H1 (cell line): Measurements from ENCODE around the gene WNT9A. TPM values are rescaled to one million over a fixed set of nuclear protein-coding genes. Genes with fewer than 3 reads are reported as not detected.

Experiments used
- CTCF ChIA-PET: fragments of 300-600 bp; sonication (Branson Sonifier 250); formaldehyde crosslinking; loops from one replicate; lab custom pipeline; 2021; ENCODE audit not compliant: partially characterized antibody; lab: Charles Lee
- POLR2A ChIA-PET: fragments of 300-600 bp; sonication (Branson Sonifier 250); formaldehyde crosslinking; loops from one replicate; lab custom pipeline; 2021; ENCODE audit warnings: inconsistent platforms; ENCODE audit not compliant: partially characterized antibody; lab: Charles Lee
- DNase-seq, 2 experiments: peaks; one replicate each; pipeline versions ENCODE4 v3.0.0 to v3.0.0-alpha.2; 2010 to 2022; ENCODE audit warnings: low spot score in 2 of 2, low read depth in 1 of 2, mixed read lengths in 1 of 2
- FAIRE-seq: peaks from 2 replicates; lab custom pipeline; 2011; peaks lifted over from hg19 to GRCh38; lab: Jason Lieb, UNC
- H2AFZ ChIP-seq: 2 replicates; pipeline ENCODE4 v1.8.1; 2012; ENCODE audit warnings: low read length, inconsistent platforms
- H2AK5ac ChIP-seq: 2 replicates; pipeline ENCODE4 v1.6.1; 2013; ENCODE audit warnings: low read depth, low read length
- H2BK120ac ChIP-seq: replicated peaks from 2 replicates; pipeline ENCODE3; 2013; ENCODE audit warnings: low read depth, low read length, inconsistent platforms
- H2BK12ac ChIP-seq: 2 replicates; pipeline ENCODE4 v1.6.1; 2013; ENCODE audit warnings: low read depth, low read length
- H2BK15ac ChIP-seq: 2 replicates; pipeline ENCODE4 v1.6.1; 2013; ENCODE audit warnings: low read length
- H2BK20ac ChIP-seq: 2 replicates; pipeline ENCODE4 v1.6.1; 2013; ENCODE audit warnings: low read length
- H2BK5ac ChIP-seq: 2 replicates; pipeline ENCODE4 v1.6.1; 2013; ENCODE audit warnings: low read depth, low read length
- H3K14ac ChIP-seq: 2 replicates; pipeline ENCODE4 v1.6.1; 2013; ENCODE audit warnings: inconsistent platforms; ENCODE audit not compliant: insufficient read length
- H3K18ac ChIP-seq: 2 replicates; pipeline ENCODE4 v1.6.1; 2013; ENCODE audit warnings: low read length; ENCODE audit errors: extremely low read depth
- H3K23ac ChIP-seq: 2 replicates; pipeline ENCODE4 v1.6.1; 2013; ENCODE audit warnings: inconsistent platforms; ENCODE audit not compliant: insufficient read length
- H3K23me2 ChIP-seq: 2 replicates; pipeline ENCODE4 v1.6.1; 2013; ENCODE audit warnings: low read depth, low read length
- H3K27ac ChIP-seq: 2 replicates; pipeline ENCODE4 v1.6.1; 2011; ENCODE audit warnings: low read depth, low read length, inconsistent platforms
- H3K27me3 ChIP-seq, 4 experiments: replicated peaks in 1 of 4; 1 replicate in 1 of 4; 2 replicates in 3 of 4; pipeline versions ENCODE4 v1.6.1 to v1.8.1; 2011 to 2013; ENCODE audit warnings: low read length in 3 of 4, mild to moderate bottlenecking in 3 of 4, inconsistent platforms in 2 of 4, mixed read lengths in 2 of 4, moderate library complexity in 1 of 4; ENCODE audit not compliant: control insufficient read depth in 3 of 4, insufficient read depth in 3 of 4; ENCODE audit errors: extremely low read depth in 1 of 4
- H3K36me3 ChIP-seq, 4 experiments: 2 replicates each; pipeline versions ENCODE4 v1.6.1 to v1.8.1; 2011 to 2013; ENCODE audit warnings: mild to moderate bottlenecking in 4 of 4, low read length in 3 of 4, moderate library complexity in 2 of 4, control low read depth in 1 of 4, inconsistent platforms in 1 of 4; ENCODE audit not compliant: insufficient read depth in 4 of 4, control insufficient read depth in 2 of 4
- H3K4ac ChIP-seq: replicated peaks from 2 replicates; pipeline ENCODE3; 2013; ENCODE audit warnings: low read length, low read depth, mixed read lengths, inconsistent platforms; ENCODE audit not compliant: insufficient read length
- H3K4me1 ChIP-seq, 4 experiments: replicated peaks in 1 of 4; 1 replicate in 1 of 4; 2 replicates in 3 of 4; pipeline versions ENCODE4 v1.6.1 to v1.8.1; 2011 to 2013; ENCODE audit warnings: low read length in 3 of 4, inconsistent platforms in 2 of 4, mixed read lengths in 1 of 4; ENCODE audit not compliant: insufficient read depth in 4 of 4, control insufficient read depth in 3 of 4
- H3K4me2 ChIP-seq, 2 experiments: 2 replicates each; pipeline versions ENCODE4 v1.6.1 to v1.8.1; 2011 to 2013; ENCODE audit warnings: low read depth in 2 of 2, low read length in 2 of 2, control low read depth in 1 of 2, inconsistent platforms in 1 of 2, mild to moderate bottlenecking in 1 of 2; ENCODE audit not compliant: insufficient read depth in 1 of 2
- H3K4me3 ChIP-seq, 4 experiments: fragments of 200-600, 300-600 bp in 1 of 4; sonication (generic), shearing (Covaris generic), sonication (Bioruptor Twin) in 1 of 4; 2 replicates each; pipeline versions ENCODE4 v1.5.1 to v1.8.1; 2011 to 2016; ENCODE audit warnings: low read length in 4 of 4, low read depth in 3 of 4, control low read depth in 2 of 4, inconsistent platforms in 2 of 4, mild to moderate bottlenecking in 2 of 4, mixed read lengths in 1 of 4, moderate library complexity in 1 of 4; ENCODE audit not compliant: insufficient read depth in 2 of 4; ENCODE audit errors: extremely low read depth in 1 of 4
- H3K56ac ChIP-seq: replicated peaks from 2 replicates; pipeline ENCODE3; 2013; ENCODE audit warnings: low read depth, mild to moderate bottlenecking, mixed read lengths, low read length, inconsistent platforms; ENCODE audit not compliant: insufficient read length
- H3K79me1 ChIP-seq: 2 replicates; pipeline ENCODE4 v1.6.1; 2013; ENCODE audit warnings: low read depth, low read length, control low read depth
- H3K79me2 ChIP-seq, 2 experiments: 2 replicates each; pipeline versions ENCODE4 v1.6.1 to v1.8.1; 2012 to 2013; ENCODE audit warnings: low read length in 2 of 2, mild to moderate bottlenecking in 2 of 2, inconsistent platforms in 1 of 2; ENCODE audit not compliant: insufficient read depth in 2 of 2, control insufficient read depth in 1 of 2
- H3K9ac ChIP-seq, 4 experiments: replicated peaks in 1 of 4; 1 replicate in 1 of 4; 2 replicates in 3 of 4; pipeline versions ENCODE4 v1.6.1 to v1.8.1; 2011 to 2013; ENCODE audit warnings: low read depth in 3 of 4, low read length in 3 of 4, control low read depth in 2 of 4, mild to moderate bottlenecking in 2 of 4, moderate library complexity in 2 of 4, inconsistent platforms in 1 of 4; ENCODE audit errors: extremely low read depth in 1 of 4
- H3K9me3 ChIP-seq, 2 experiments: 2 replicates each; pipeline versions ENCODE4 v1.6.1 to v1.8.1; 2012 to 2013; ENCODE audit warnings: mild to moderate bottlenecking in 2 of 2, moderate library complexity in 2 of 2, control low read depth in 1 of 2, inconsistent platforms in 1 of 2, low read depth in 1 of 2, low read length in 1 of 2, mixed read lengths in 1 of 2; ENCODE audit not compliant: insufficient read depth in 2 of 2
- H4K20me1 ChIP-seq, 2 experiments: replicated peaks in 1 of 2; 2 replicates each; pipeline versions ENCODE3 to v1.8.1; 2011 to 2013; ENCODE audit warnings: inconsistent platforms in 2 of 2, low read length in 2 of 2, mild to moderate bottlenecking in 1 of 2; ENCODE audit not compliant: insufficient read depth in 2 of 2, control insufficient read depth in 1 of 2
- H4K5ac ChIP-seq: 2 replicates; pipeline ENCODE4 v1.6.1; 2013; ENCODE audit warnings: low read length, low read depth, mixed read lengths, inconsistent platforms; ENCODE audit not compliant: insufficient read length
- H4K8ac ChIP-seq: 2 replicates; pipeline ENCODE4 v1.8.0; 2013; ENCODE audit warnings: mild to moderate bottlenecking, moderate library complexity, low read length, inconsistent platforms; ENCODE audit not compliant: insufficient read depth; ENCODE audit errors: extremely low read depth
- H4K91ac ChIP-seq: replicated peaks from 2 replicates; pipeline ENCODE3; 2013; ENCODE audit warnings: low read length, mixed read lengths, inconsistent platforms; ENCODE audit not compliant: insufficient read length
- ATF2 ChIP-seq: IDR thresholded peaks from 2 replicates; pipeline ENCODE4 v1.6.1; 2012; ENCODE audit warnings: low read length, inconsistent platforms
- ATF3 ChIP-seq: IDR thresholded peaks from 2 replicates; pipeline ENCODE4 v1.6.1; 2011; ENCODE audit warnings: low read depth, mild to moderate bottlenecking, low read length; ENCODE audit not compliant: insufficient read depth
- BRCA1 ChIP-seq: IDR thresholded peaks from 2 replicates; pipeline ENCODE4 v1.6.1; 2012; ENCODE audit warnings: low read depth, low read length, improper control_type of control experiment
- CBX5 ChIP-seq: fragments of 300-800, 300-1000 bp; sonication (generic); IDR thresholded peaks from 2 replicates; pipeline ENCODE4 v1.7.1; 2016; ENCODE audit warnings: antibody characterized with exemption, low read length, low read depth
- CHD1 ChIP-seq: IDR thresholded peaks from 2 replicates; pipeline ENCODE4 v1.6.1; 2012; ENCODE audit warnings: low read depth, low read length, improper control_type of control experiment
- GTF2F1 ChIP-seq: IDR thresholded peaks from 2 replicates; pipeline ENCODE4 v1.6.1; 2012; ENCODE audit warnings: low read depth, low read length, improper control_type of control experiment, borderline replicate concordance
- SP4 ChIP-seq: IDR thresholded peaks from 2 replicates; pipeline ENCODE4 v1.6.1; 2012; ENCODE audit warnings: low read length, inconsistent platforms
- SRF ChIP-seq: IDR thresholded peaks from 2 replicates; pipeline ENCODE4 v1.6.1; 2011; ENCODE audit warnings: mild to moderate bottlenecking, low read depth, low read length, moderate library complexity
- WGBS, 2 experiments: shearing (Covaris generic) in 1 of 2; methylation state at CpG; one replicate each; pipeline versions ENCODE4 v1.1.6 to v1.1.7; 2013 to 2015; ENCODE audit warnings: low lambda C conversion rate in 2 of 2, mixed read lengths in 2 of 2, inconsistent platforms in 1 of 2, low coverage in 1 of 2, missing lambda C conversion rate in 1 of 2; ENCODE audit not compliant: insufficient replicate concordance in 2 of 2, insufficient coverage in 1 of 2, insufficient read length in 1 of 2; ENCODE audit errors: extremely low coverage in 1 of 2, missing lambda C conversion rate in 1 of 2; 5-methylcytosine and 5-hydroxymethylcytosine counted together
- polyA plus RNA-seq, 7 experiments: library from polyadenylated mRNA; depleted of rRNA in 3 of 7; stranded (reverse) in 5 of 7; unstranded in 2 of 7; fragments of >200 nt in 5 of 7; fragments of 200-250 nt in 2 of 7; gene quantifications; 1 replicate in 5 of 7; 2 replicates in 1 of 7; 4 replicates in 1 of 7; pipeline versions ENCODE4 v1.2.1 to v1.2.3, GENCODE V29; 2011 to 2013; ENCODE audit warnings: missing spikeins in 2 of 7, mixed read lengths in 2 of 7
- total RNA-seq: library from RNA; stranded (reverse); fragmentation: NEBNext Ultra II Directional; extraction: Animal tissue kit (Norgen Biotek cat#: 25700); gene quantifications from 2 replicates; pipeline ENCODE4 v1.2.1, GENCODE V29; 2021
- TF ChIP-seq, protein P1 (sequence below): IDR thresholded peaks from 2 replicates; pipeline ENCODE4 v1.6.1; 2012; ENCODE audit warnings: inconsistent platforms

WNT9A gene
- total and polyA plus RNA-seq, 2 of the 8 experiments (the other 6 are each of a cell fraction or from before 2014, with no cell fraction given): 1.1 to 1.5 TPM

GRCh38 chr1:227944090-227944930, 3.4 kb downstream of the WNT9A start:
- Histone ChIP-seq H3K23me2 (peaks cover 12% of the 10 kb centered on the region), H4K8ac (no peak overlapping the region), H3K4me1 (peaks cover 0 to 19% (median 10%) of the 10 kb centered on the region in 4 experiments; a peak in 5 of 7 replicates), H2BK20ac (no peak overlapping the region), H2BK15ac (no peak overlapping the region), H3K4ac (no peak overlapping the region), H4K91ac (no peak overlapping the region), H3K9ac (no peak overlapping the region; a peak in 1 of 7 replicates), H3K4me3 (no peak overlapping the region), H3K56ac (no peak overlapping the region), H3K23ac (no peak overlapping the region), H4K20me1 (peaks cover 0 to 10% of the 10 kb centered on the region in 2 experiments), H3K27ac (no peak overlapping the region), H2AFZ (no peak overlapping the region), H3K79me1 (0 out of 2 replicates have a peak, but pooled peaks cover 2% of the 10 kb centered on the region), H2BK5ac (no peak overlapping the region), H3K9me3 (no peaks in the 10 kb centered on the region), H3K18ac (no peak overlapping the region), H3K36me3 (no peaks in the 10 kb centered on the region), H4K5ac (no peak overlapping the region), H3K4me2 (no peak overlapping the region), H3K27me3 (peaks cover 8 to 11% (median 11%) of the 10 kb centered on the region in 4 experiments), H2BK12ac (no peak overlapping the region), H2BK120ac (no peak overlapping the region), H3K79me2 (no peaks in the 10 kb centered on the region), H3K14ac (no peak overlapping the region), H2AK5ac (no peak overlapping the region)
- no peak for DNase-seq
- ChIA-PET POLR2A (no interaction called here), CTCF (interaction anchor here (1.0 to 1.7 kb wide), 2 partner anchors 10 to 454 kb away, joined by 3 to 6 read pairs; no protein-coding TSS in a partner anchor)
- no peak for FAIRE-seq
- 88% methylated on average over 24 of the region's 24 CpGs; no CpG with 5 or more reads in 1 of the 2 experiments for WGBS, 2 experiments
- TF ChIP-seq SP4: no peak
- TF ChIP-seq GTF2F1: no peak
- TF ChIP-seq ATF2: no peak
- TF ChIP-seq CHD1: no peak
- no peak for TF ChIP-seq CBX5
- TF ChIP-seq ATF3: no peak
- TF ChIP-seq BRCA1: no peak
- TF ChIP-seq SRF: no peak
- TF ChIP-seq, protein P1, sequence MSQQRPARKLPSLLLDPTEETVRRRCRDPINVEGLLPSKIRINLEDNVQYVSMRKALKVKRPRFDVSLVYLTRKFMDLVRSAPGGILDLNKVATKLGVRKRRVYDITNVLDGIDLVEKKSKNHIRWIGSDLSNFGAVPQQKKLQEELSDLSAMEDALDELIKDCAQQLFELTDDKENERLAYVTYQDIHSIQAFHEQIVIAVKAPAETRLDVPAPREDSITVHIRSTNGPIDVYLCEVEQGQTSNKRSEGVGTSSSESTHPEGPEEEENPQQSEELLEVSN: no peak
